IMR-90 (cell line): ENCODE data around the gene CACNA2D1. TPM values are rescaled to one million over a fixed set of nuclear protein-coding genes. Genes with fewer than 3 reads are reported as not detected.

ENCODE experiments used
- ATAC-seq: fragments of 200-7000 bp; cut with Tn5 transposase; 2 replicates; pipeline ENCODE4 v1.9.1; 2020; ENCODE audit warnings: low read depth, mild to moderate bottlenecking, moderate library complexity
- BruUV-seq: library from RNA; stranded (reverse); fragments of 400-500 nt; replicated peaks from 2 replicates; lab custom pipeline; 2021; lab: Mats Ljungman, UMichigan
- CTCF ChIA-PET: fragments of 300-600 bp; formaldehyde crosslinking; extraction: SDS; loops from one replicate; lab custom pipeline; 2021; ENCODE audit warnings: antibody characterized with exemption; lab: Yijun Ruan, JAX
- POLR2A ChIA-PET: fragments of 300-600 bp; sonication (Branson Sonifier 250); formaldehyde crosslinking; loops from one replicate; lab custom pipeline; 2022; ENCODE audit warnings: antibody characterized with exemption; ENCODE audit not compliant: unreplicated experiment; lab: Charles Lee
- DNase-seq: peaks from one replicate; pipeline ENCODE4 v3.0.0; 2013
- H2AFZ ChIP-seq: replicated peaks from 2 replicates; pipeline ENCODE3; 2013; ENCODE audit warnings: low read length, mild to moderate bottlenecking; ENCODE audit not compliant: poor library complexity
- H2AK5ac ChIP-seq: 2 replicates; pipeline ENCODE4 v1.6.1; 2013; ENCODE audit warnings: low read depth, low read length, inconsistent platforms
- H2AK9ac ChIP-seq: replicated peaks from 2 replicates; pipeline ENCODE3; 2013; ENCODE audit warnings: mild to moderate bottlenecking, low read depth, low read length, moderate library complexity; ENCODE audit not compliant: poor library complexity
- H2BK120ac ChIP-seq: 2 replicates; pipeline ENCODE4 v1.6.1; 2013; ENCODE audit warnings: low read depth, low read length, inconsistent platforms
- H2BK15ac ChIP-seq: 3 replicates; pipeline ENCODE4 v1.6.1; 2013; ENCODE audit warnings: low read depth, low read length, inconsistent platforms
- H2BK20ac ChIP-seq: 2 replicates; pipeline ENCODE4 v1.6.1; 2013; ENCODE audit warnings: low read depth, mild to moderate bottlenecking, inconsistent platforms, low read length, moderate library complexity
- H2BK5ac ChIP-seq: 2 replicates; pipeline ENCODE4 v1.6.1; 2013; ENCODE audit warnings: mild to moderate bottlenecking, low read depth, low read length, inconsistent platforms; ENCODE audit not compliant: poor library complexity, severe bottlenecking
- H3K14ac ChIP-seq: replicated peaks from 2 replicates; pipeline ENCODE4 v1.6.1; 2013; ENCODE audit warnings: low read depth, low read length, inconsistent platforms
- H3K18ac ChIP-seq: 2 replicates; pipeline ENCODE4 v1.6.1; 2013; ENCODE audit warnings: low read depth, low read length, control low read depth
- H3K23ac ChIP-seq: 2 replicates; pipeline ENCODE4 v1.6.1; 2013; ENCODE audit warnings: low read depth, low read length, inconsistent platforms
- H3K27ac ChIP-seq: 2 replicates; pipeline ENCODE4 v1.5.1; 2013; ENCODE audit warnings: mild to moderate bottlenecking, control low read depth, low read length; ENCODE audit not compliant: insufficient read depth
- H3K27me3 ChIP-seq: 2 replicates; pipeline ENCODE4 v1.6.1; 2013; ENCODE audit warnings: low read length; ENCODE audit not compliant: control insufficient read depth, insufficient read depth
- H3K36me3 ChIP-seq: 2 replicates; pipeline ENCODE4 v1.6.1; 2013; ENCODE audit warnings: low read length, mixed read lengths; ENCODE audit not compliant: control insufficient read depth, insufficient read depth
- H3K4ac ChIP-seq: 2 replicates; pipeline ENCODE4 v1.6.1; 2013; ENCODE audit warnings: low read depth, low read length, inconsistent platforms
- H3K4me1 ChIP-seq: 2 replicates; pipeline ENCODE4 v1.6.1; 2013; ENCODE audit warnings: low read length, mixed read lengths; ENCODE audit not compliant: control insufficient read depth, insufficient read depth
- H3K4me2 ChIP-seq: 2 replicates; pipeline ENCODE4 v1.6.1; 2013; ENCODE audit warnings: low read depth, mild to moderate bottlenecking, control low read depth, low read length, moderate library complexity
- H3K4me3 ChIP-seq: 2 replicates; pipeline ENCODE4 v1.5.1; 2013; ENCODE audit warnings: low read depth, mild to moderate bottlenecking, control low read depth, low read length, moderate library complexity; ENCODE audit not compliant: insufficient read depth
- H3K56ac ChIP-seq: 2 replicates; pipeline ENCODE4 v1.6.1; 2013; ENCODE audit warnings: low read length, inconsistent platforms; ENCODE audit not compliant: insufficient read depth; ENCODE audit errors: extremely low read depth
- H3K79me1 ChIP-seq, 2 experiments: 2 replicates each; pipeline ENCODE4 v1.6.1; 2013; ENCODE audit warnings: low read length in 2 of 2, inconsistent platforms in 1 of 2, low read depth in 1 of 2
- H3K9ac ChIP-seq: 2 replicates; pipeline ENCODE4 v1.6.1; 2013; ENCODE audit warnings: low read depth, low read length, control low read depth
- H3K9me1 ChIP-seq: 2 replicates; pipeline ENCODE4 v1.6.1; 2013; ENCODE audit warnings: low read length, inconsistent platforms; ENCODE audit not compliant: insufficient read depth
- H3K9me3 ChIP-seq: 2 replicates; pipeline ENCODE4 v1.6.1; 2013; ENCODE audit warnings: low read length; ENCODE audit not compliant: control insufficient read depth, insufficient read depth
- H4K20me1 ChIP-seq: 2 replicates; pipeline ENCODE4 v1.6.1; 2013; ENCODE audit warnings: low read length, inconsistent platforms; ENCODE audit not compliant: insufficient read depth
- H4K5ac ChIP-seq: 2 replicates; pipeline ENCODE4 v1.6.1; 2013; ENCODE audit warnings: mild to moderate bottlenecking, low read depth, low read length, control low read depth
- H4K8ac ChIP-seq, 2 experiments: 2 replicates each; pipeline ENCODE4 v1.6.1; 2013; ENCODE audit warnings: low read depth in 2 of 2, low read length in 2 of 2, control low read depth in 1 of 2, inconsistent platforms in 1 of 2
- H4K91ac ChIP-seq: 2 replicates; pipeline ENCODE4 v1.6.1; 2013; ENCODE audit warnings: low read depth, low read length, inconsistent platforms; ENCODE audit not compliant: insufficient read depth
- BHLHE40 ChIP-seq: fragments of 150-350 bp; IDR thresholded peaks from 2 replicates; pipeline ENCODE4 v1.6.1; 2016; ENCODE audit warnings: mild to moderate bottlenecking, low read depth, low read length
- CEBPB ChIP-seq: IDR thresholded peaks from 2 replicates; pipeline ENCODE4 v1.6.1; 2012; ENCODE audit warnings: low read depth, low read length, improper control_type of control experiment
- CHD1 ChIP-seq: IDR thresholded peaks from 2 replicates; pipeline ENCODE4 v1.6.1; 2012; ENCODE audit warnings: low read depth, low read length, improper control_type of control experiment
- FOS ChIP-seq: fragments of 150-350 bp; IDR thresholded peaks from 2 replicates; pipeline ENCODE4 v1.6.1; 2016; ENCODE audit warnings: low read depth, low read length
- MAFK ChIP-seq: IDR thresholded peaks from 2 replicates; pipeline ENCODE4 v1.6.1; 2012; ENCODE audit warnings: low read depth, low read length, improper control_type of control experiment
- MAZ ChIP-seq: IDR thresholded peaks from 2 replicates; pipeline ENCODE4 v1.6.1; 2012; ENCODE audit warnings: low read depth, mild to moderate bottlenecking, low read length, improper control_type of control experiment, moderate library complexity, borderline replicate concordance
- MXI1 ChIP-seq: IDR thresholded peaks from 2 replicates; pipeline ENCODE4 v1.6.1; 2012; ENCODE audit warnings: low read depth, mild to moderate bottlenecking, low read length, moderate library complexity, borderline replicate concordance
- NFE2L2 ChIP-seq: fragments of 150-350 bp; IDR thresholded peaks from 2 replicates; pipeline ENCODE4 v1.6.1; 2016; ENCODE audit warnings: low read depth, mild to moderate bottlenecking, low read length
- POLR2A ChIP-seq: IDR thresholded peaks from 2 replicates; pipeline ENCODE4 v1.6.1; 2012; ENCODE audit warnings: mild to moderate bottlenecking, low read depth, low read length
- RAD21 ChIP-seq: IDR thresholded peaks from 2 replicates; pipeline ENCODE4 v1.6.1; 2012; ENCODE audit warnings: low read length, improper control_type of control experiment
- RCOR1 ChIP-seq: IDR thresholded peaks from 2 replicates; pipeline ENCODE4 v1.6.1; 2012; ENCODE audit warnings: mild to moderate bottlenecking, low read length, improper control_type of control experiment; ENCODE audit not compliant: insufficient replicate concordance
- RFX5 ChIP-seq: IDR thresholded peaks from 2 replicates; pipeline ENCODE4 v1.8.0; 2012; ENCODE audit warnings: low read depth, mild to moderate bottlenecking, low read length, moderate library complexity
- SMC3 ChIP-seq: fragments of 150-350 bp; IDR thresholded peaks from 2 replicates; pipeline ENCODE4 v1.6.1; 2016; ENCODE audit warnings: low read depth, mild to moderate bottlenecking, antibody characterized with exemption, low read length, moderate library complexity
- WGBS, 2 experiments: methylation state at CpG; one replicate each; pipeline versions ENCODE4 v1.1.5 to v1.1.7; 2013; ENCODE audit warnings: missing lambda C conversion rate in 2 of 2; ENCODE audit not compliant: insufficient read length in 1 of 2; ENCODE audit errors: extremely low coverage in 2 of 2; 5-methylcytosine and 5-hydroxymethylcytosine counted together
- dilution Hi-C: fragments of 300-500 bp; cut with HindIII; formaldehyde crosslinking; loops from one replicate; pipeline ENCODE4 v1.14.3; 2018; ENCODE audit warnings: low sequenced_read_pairs; ENCODE audit not compliant: unreplicated experiment
- in situ Hi-C: fragments of 300-500 bp; cut with MboI; formaldehyde crosslinking; loops from 3 replicates; pipeline ENCODE4 v1.14.3; 2019; ENCODE audit warnings: low sequenced_read_pairs, inconsistent platforms, mixed read lengths
- intact Hi-C: fragments of 100-400 bp; cut with micrococcal nuclease; formaldehyde crosslinking; loops from 2 replicates; pipeline ENCODE4 v1.10.0; 2022
- polyA plus RNA-seq, 3 experiments: library from polyadenylated mRNA; depleted of rRNA; stranded (reverse); fragments of >200 nt; gene quantifications; 2 replicates each; pipeline ENCODE4 v1.2.3, GENCODE V29; 2012; ENCODE audit warnings: low replicate concordance in 1 of 3
- total RNA-seq: library from RNA; depleted of rRNA; stranded (reverse); fragments of >200 nt; gene quantifications from 2 replicates; pipeline ENCODE4 v1.2.3, GENCODE V29; 2012
- TF ChIP-seq, protein P1 (sequence below): conservative IDR thresholded peaks from 2 replicates; pipeline ENCODE4 v1.5.1; 2012; ENCODE audit warnings: mild to moderate bottlenecking, low read depth, low read length, improper control_type of control experiment
- TF ChIP-seq, protein P2 (sequence below): fragments of 150-350 bp; IDR thresholded peaks from 2 replicates; pipeline ENCODE4 v1.6.1; 2016; ENCODE audit warnings: low read depth, mild to moderate bottlenecking, low read length, moderate library complexity, borderline replicate concordance
- TF ChIP-seq, protein P3 (sequence below): fragments of 150-350 bp; IDR thresholded peaks from 2 replicates; pipeline ENCODE4 v1.6.1; 2017; ENCODE audit warnings: mild to moderate bottlenecking, antibody characterized with exemption, low read length, low read depth

CACNA2D1 gene
- total and polyA plus RNA-seq, 2 of the 4 experiments (the other 2 are of a cell fraction), result 5.8 to 21.9 TPM

DNA sequence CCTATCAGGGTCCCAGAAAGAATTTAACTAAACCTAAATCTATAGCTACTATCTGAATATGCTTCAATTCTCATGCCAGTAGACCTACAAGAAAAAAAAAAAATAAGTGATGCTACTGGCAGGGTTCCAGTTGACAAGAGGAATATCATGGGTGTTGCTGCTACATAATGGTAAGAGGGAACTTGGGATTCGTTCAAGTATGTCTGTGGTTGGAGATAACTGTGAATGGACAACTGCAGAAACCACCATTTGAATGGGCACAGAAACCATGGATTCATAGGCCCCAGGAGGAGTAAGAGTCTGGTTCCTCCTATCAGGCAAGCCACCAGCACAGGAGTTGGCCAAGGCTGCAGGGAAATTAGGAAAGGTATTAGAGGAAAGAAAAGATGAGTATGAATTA is 386.1 kb downstream of the CACNA2D1 start:
- dilution Hi-C loops, result no loop called here
- no peaks in the 10 kb centered on the region for H4K20me1 ChIP-seq
- no peak overlapping the region for H3K4ac ChIP-seq
- no peak overlapping the region for H2BK20ac ChIP-seq
- H2BK15ac ChIP-seq, result no peak overlapping the region
- H3K79me1 ChIP-seq, result no peaks in the 10 kb centered on the region
- intact Hi-C loops, result no loop called here
- no peak overlapping the region for H2AFZ ChIP-seq
- no peaks in the 10 kb centered on the region for H3K27me3 ChIP-seq
- peaks cover 2% of the 10 kb centered on the region; the same call in 1 of the 2 replicates for H3K4me1 ChIP-seq
- no peak overlapping the region for H3K23ac ChIP-seq
- H3K56ac ChIP-seq, result no peak overlapping the region
- no peak overlapping the region for H3K9ac ChIP-seq
- no peak overlapping the region for H3K18ac ChIP-seq
- H2BK5ac ChIP-seq, result no peak overlapping the region
- ATAC-seq (no peak), DNase-seq (no peak)
- H3K27ac ChIP-seq, result no peak overlapping the region
- no peaks in the 10 kb centered on the region for H3K9me1 ChIP-seq
- H2AK9ac ChIP-seq, result no peak overlapping the region
- H4K8ac ChIP-seq, result no peak overlapping the region
- no peak overlapping the region for H4K91ac ChIP-seq
- POLR2A ChIA-PET, result no interaction called here
- no peaks in the 10 kb centered on the region for H3K9me3 ChIP-seq
- BruUV-seq, result no TSS peak
- H2BK120ac ChIP-seq, result no peak overlapping the region
- H3K14ac ChIP-seq, result no peak overlapping the region
- no peak overlapping the region for H3K4me3 ChIP-seq
- no peak overlapping the region for H2AK5ac ChIP-seq
- no peak overlapping the region for H4K5ac ChIP-seq
- H3K4me2 ChIP-seq, result no peak overlapping the region
- 100% methylated on average over 1 of the region's 1 CpG; no CpG with 5 or more reads in 1 of the 2 experiments for WGBS, 2 experiments
- no peaks in the 10 kb centered on the region; the same call in 1 of the 2 replicates for H3K36me3 ChIP-seq
- CTCF ChIA-PET, result no interaction called here
- no peak for TF ChIP-seq SMC3
- TF ChIP-seq BHLHE40, result no peak
- no peak for TF ChIP-seq FOS
- no peak for TF ChIP-seq CEBPB
- TF ChIP-seq, protein P1, sequence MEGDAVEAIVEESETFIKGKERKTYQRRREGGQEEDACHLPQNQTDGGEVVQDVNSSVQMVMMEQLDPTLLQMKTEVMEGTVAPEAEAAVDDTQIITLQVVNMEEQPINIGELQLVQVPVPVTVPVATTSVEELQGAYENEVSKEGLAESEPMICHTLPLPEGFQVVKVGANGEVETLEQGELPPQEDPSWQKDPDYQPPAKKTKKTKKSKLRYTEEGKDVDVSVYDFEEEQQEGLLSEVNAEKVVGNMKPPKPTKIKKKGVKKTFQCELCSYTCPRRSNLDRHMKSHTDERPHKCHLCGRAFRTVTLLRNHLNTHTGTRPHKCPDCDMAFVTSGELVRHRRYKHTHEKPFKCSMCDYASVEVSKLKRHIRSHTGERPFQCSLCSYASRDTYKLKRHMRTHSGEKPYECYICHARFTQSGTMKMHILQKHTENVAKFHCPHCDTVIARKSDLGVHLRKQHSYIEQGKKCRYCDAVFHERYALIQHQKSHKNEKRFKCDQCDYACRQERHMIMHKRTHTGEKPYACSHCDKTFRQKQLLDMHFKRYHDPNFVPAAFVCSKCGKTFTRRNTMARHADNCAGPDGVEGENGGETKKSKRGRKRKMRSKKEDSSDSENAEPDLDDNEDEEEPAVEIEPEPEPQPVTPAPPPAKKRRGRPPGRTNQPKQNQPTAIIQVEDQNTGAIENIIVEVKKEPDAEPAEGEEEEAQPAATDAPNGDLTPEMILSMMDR, result no peak
- TF ChIP-seq MXI1, result no peak
- TF ChIP-seq NFE2L2, result no peak
- TF ChIP-seq MAZ, result no peak
- TF ChIP-seq, protein P2, sequence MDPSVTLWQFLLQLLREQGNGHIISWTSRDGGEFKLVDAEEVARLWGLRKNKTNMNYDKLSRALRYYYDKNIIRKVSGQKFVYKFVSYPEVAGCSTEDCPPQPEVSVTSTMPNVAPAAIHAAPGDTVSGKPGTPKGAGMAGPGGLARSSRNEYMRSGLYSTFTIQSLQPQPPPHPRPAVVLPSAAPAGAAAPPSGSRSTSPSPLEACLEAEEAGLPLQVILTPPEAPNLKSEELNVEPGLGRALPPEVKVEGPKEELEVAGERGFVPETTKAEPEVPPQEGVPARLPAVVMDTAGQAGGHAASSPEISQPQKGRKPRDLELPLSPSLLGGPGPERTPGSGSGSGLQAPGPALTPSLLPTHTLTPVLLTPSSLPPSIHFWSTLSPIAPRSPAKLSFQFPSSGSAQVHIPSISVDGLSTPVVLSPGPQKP, result no peak
- TF ChIP-seq RFX5, result no peak
- TF ChIP-seq MAFK, result no peak
- TF ChIP-seq RAD21, result no peak
- TF ChIP-seq POLR2A, result no peak
- TF ChIP-seq CHD1, result no peak
- TF ChIP-seq, protein P3, sequence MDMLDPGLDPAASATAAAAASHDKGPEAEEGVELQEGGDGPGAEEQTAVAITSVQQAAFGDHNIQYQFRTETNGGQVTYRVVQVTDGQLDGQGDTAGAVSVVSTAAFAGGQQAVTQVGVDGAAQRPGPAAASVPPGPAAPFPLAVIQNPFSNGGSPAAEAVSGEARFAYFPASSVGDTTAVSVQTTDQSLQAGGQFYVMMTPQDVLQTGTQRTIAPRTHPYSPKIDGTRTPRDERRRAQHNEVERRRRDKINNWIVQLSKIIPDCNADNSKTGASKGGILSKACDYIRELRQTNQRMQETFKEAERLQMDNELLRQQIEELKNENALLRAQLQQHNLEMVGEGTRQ, result no peak
- no peak for TF ChIP-seq RCOR1
- in situ Hi-C loops, result loop anchor here (10.0 kb wide), 1 partner anchor 167 kb away; no protein-coding TSS in a partner anchor
